ENCODE data around the gene LRRN1.

The LRRN1 gene

GRCh38 chr3:3806092-3806491, 6.9 kb downstream of the LRRN1 start:
- H3K4me3 ChIP-seq (ENCODE audit: low read depth, low read length): no peak overlapping the region
- no peak for TF ChIP-seq CTCF (conservative IDR thresholded peaks at IDR 0.05; ENCODE audit: low read depth, low read length)
- DNase-seq (ENCODE audit: low read depth): no peak

GRCh38 chr3:3806856-3807255, 7.6 kb downstream of the LRRN1 start:
- DNase-seq (ENCODE audit: low read depth): no peak
- TF ChIP-seq CTCF (conservative IDR thresholded peaks at IDR 0.05; ENCODE audit: low read depth, low read length): no peak
- no peak overlapping the region for H3K4me3 ChIP-seq (ENCODE audit: low read depth, low read length)

GRCh38 chr3:3813013-3813412, 13.8 kb downstream of the LRRN1 start:
- no peak for TF ChIP-seq CTCF (conservative IDR thresholded peaks at IDR 0.05; ENCODE audit: low read depth, low read length)
- no peak overlapping the region for H3K4me3 ChIP-seq (ENCODE audit: low read depth, low read length)
- DNase-seq (ENCODE audit: low read depth): no peak

- H3K4me3 ChIP-seq (ENCODE audit: low read depth, low read length): no peak overlapping the region
- no peak for TF ChIP-seq CTCF (conservative IDR thresholded peaks at IDR 0.05; ENCODE audit: low read depth, low read length)
- DNase-seq (ENCODE audit: low read depth): no peak
Measured at GRCh38 chr3:3815206-3815605, 16.0 kb downstream of the LRRN1 start.

GRCh38 chr3:3816034-3816433, 16.8 kb downstream of the LRRN1 start:
- no peak for DNase-seq (ENCODE audit: low read depth)
- H3K4me3 ChIP-seq (ENCODE audit: low read depth, low read length): no peak overlapping the region
- TF ChIP-seq CTCF (conservative IDR thresholded peaks at IDR 0.05; ENCODE audit: low read depth, low read length): no peak

- no peak overlapping the region for H3K4me3 ChIP-seq (ENCODE audit: low read depth, low read length)
- TF ChIP-seq CTCF (conservative IDR thresholded peaks at IDR 0.05; ENCODE audit: low read depth, low read length): no peak
- DNase-seq (ENCODE audit: low read depth): no peak
Measured at GRCh38 chr3:3817865-3818264, 18.6 kb downstream of the LRRN1 start.

- no peak for TF ChIP-seq CTCF (conservative IDR thresholded peaks at IDR 0.05; ENCODE audit: low read depth, low read length)
- no peak for DNase-seq (ENCODE audit: low read depth)
- no peak overlapping the region for H3K4me3 ChIP-seq (ENCODE audit: low read depth, low read length)
Measured at GRCh38 chr3:3821777-3822176, 22.5 kb downstream of the LRRN1 start.
